Measurements from ENCODE around the gene RFC2.

DNA sequence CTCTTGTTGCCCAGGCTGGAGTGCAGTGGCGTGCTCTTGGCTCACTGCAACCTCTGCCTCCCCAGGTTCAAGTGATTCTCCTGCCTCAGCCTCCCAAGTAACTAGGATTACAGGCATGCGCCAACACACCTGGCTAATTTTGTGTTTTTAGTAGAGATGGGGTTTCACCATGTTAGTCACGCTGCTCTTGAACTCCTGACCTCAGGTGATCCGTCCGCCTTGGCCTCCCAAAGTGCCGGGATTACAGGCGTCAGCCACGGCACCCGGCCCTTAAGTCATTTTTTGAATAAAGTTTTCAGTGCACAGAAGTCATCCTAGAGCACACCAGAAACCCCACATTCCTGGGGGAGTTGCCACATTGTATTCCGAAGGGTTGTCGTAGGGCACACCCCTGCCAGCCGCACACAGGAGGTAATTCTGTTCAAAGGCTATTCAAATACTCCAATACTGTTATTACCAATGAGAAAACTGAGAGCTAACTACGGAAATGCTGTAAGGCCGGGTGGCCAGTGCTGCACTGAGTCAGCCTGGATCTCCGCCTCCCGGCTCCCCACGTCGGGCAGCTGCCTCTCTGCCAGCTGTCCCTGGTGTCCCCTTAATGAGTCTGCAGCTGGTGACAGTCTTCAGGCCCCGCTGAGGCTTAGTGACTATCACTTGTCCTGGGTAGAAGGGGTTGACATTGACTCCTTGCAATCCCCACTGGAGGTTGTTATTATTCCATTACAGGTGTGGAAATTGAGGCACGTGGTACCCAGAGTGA is 8.6 kb upstream of the RFC2 start:
- TF ChIP-seq, protein P1, sequence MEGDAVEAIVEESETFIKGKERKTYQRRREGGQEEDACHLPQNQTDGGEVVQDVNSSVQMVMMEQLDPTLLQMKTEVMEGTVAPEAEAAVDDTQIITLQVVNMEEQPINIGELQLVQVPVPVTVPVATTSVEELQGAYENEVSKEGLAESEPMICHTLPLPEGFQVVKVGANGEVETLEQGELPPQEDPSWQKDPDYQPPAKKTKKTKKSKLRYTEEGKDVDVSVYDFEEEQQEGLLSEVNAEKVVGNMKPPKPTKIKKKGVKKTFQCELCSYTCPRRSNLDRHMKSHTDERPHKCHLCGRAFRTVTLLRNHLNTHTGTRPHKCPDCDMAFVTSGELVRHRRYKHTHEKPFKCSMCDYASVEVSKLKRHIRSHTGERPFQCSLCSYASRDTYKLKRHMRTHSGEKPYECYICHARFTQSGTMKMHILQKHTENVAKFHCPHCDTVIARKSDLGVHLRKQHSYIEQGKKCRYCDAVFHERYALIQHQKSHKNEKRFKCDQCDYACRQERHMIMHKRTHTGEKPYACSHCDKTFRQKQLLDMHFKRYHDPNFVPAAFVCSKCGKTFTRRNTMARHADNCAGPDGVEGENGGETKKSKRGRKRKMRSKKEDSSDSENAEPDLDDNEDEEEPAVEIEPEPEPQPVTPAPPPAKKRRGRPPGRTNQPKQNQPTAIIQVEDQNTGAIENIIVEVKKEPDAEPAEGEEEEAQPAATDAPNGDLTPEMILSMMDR (conservative IDR thresholded peaks at IDR 0.05 in 1 of 2, IDR thresholded peaks at IDR 0.05 in 1 of 2; ENCODE audit: low read depth in 1 of 2, low read length in 2 of 2): no peak
- TF ChIP-seq EZH2 (IDR thresholded peaks at IDR 0.05; ENCODE audit: low read length, missing control alignments): no peak
